ENCODE results near the gene PAQR8. TPM values are rescaled to one million over a fixed set of nuclear protein-coding genes. Genes with fewer than 3 reads are reported as not detected.

PAQR8 gene, protein sequence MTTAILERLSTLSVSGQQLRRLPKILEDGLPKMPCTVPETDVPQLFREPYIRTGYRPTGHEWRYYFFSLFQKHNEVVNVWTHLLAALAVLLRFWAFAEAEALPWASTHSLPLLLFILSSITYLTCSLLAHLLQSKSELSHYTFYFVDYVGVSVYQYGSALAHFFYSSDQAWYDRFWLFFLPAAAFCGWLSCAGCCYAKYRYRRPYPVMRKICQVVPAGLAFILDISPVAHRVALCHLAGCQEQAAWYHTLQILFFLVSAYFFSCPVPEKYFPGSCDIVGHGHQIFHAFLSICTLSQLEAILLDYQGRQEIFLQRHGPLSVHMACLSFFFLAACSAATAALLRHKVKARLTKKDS
- 17.6 and 21.2 TPM in 2 replicates for total RNA-seq (ENCODE audit: low replicate concordance)
- long read RNA-seq, full-length matches to known transcripts: 2 of 2 reads
- long read RNA-seq, partial matches to known transcripts: 0 of 2 reads
- long read RNA-seq, other reads (novel, unspliced or antisense): 0 of 2 reads

DNA sequence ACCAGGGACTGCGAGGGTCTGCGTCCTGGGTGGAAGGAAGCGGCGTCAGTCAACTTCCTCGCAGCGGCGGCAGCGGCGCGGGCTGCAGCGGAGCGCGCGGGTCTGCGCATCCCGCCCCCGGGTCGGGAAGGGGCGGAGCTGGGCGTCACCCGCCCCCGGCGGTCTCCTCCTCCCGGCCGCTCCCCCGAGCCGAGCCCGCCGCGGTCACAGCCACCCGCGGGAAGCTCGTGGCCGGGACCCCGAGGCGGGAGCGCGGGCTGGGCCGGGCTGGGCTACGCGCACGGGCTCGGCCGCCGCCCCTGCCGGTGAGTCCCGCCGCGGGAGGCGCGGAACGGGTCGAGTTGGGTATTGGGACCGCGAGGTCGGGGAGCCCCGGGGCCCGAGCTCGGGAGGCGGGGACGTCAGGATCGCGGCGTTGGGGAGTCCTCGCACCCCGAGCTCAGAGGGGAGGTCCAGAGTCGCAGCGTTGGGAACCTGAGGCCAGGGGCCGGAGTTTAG is at the start of gene PAQR8:
Gene PAQR8, plus strand, starts transcription at position 207 of the 498 bp plus-strand sequence. CDS start 41,063 bp downstream, outside the sequence.
- peak; percentile 83 for DNase-seq (ENCODE audit: extremely low spot score, unreplicated experiment)
- no peaks in the 10 kb centered on the region for H3K9me3 Mint-ChIP-seq

GRCh38 chr6:52312461-52312860 is 49.5 kb upstream of the PAQR8 start:
- no peaks in the 10 kb centered on the region for H3K9me3 Mint-ChIP-seq
- H3K27me3 Mint-ChIP-seq: no peaks in the 10 kb centered on the region
- H3K4me3 Mint-ChIP-seq: no peak overlapping the region
- DNase-seq (ENCODE audit: extremely low spot score, unreplicated experiment): no peak
- no peak overlapping the region for H3K27ac Mint-ChIP-seq
- H3K4me1 Mint-ChIP-seq (ENCODE audit: unreplicated experiment): peaks cover 22% of the 10 kb centered on the region
- TF ChIP-seq CTCF (conservative IDR thresholded peaks at IDR 0.05): no peak
- H3K36me3 Mint-ChIP-seq: no peaks in the 10 kb centered on the region

More for the DNA sequence above, at the start of gene PAQR8:
- Mint-ChIP-seq H3K36me3 (peaks cover 3% of the 10 kb centered on the region), H3K27ac (peak within 1 kb of the TSS; percentile 88), H3K27me3 (peaks cover 18% of the 10 kb centered on the region), H3K4me3 (peak within 1 kb of the TSS; percentile 99), H3K4me1 (ENCODE audit: unreplicated experiment) (peaks cover 38% of the 10 kb centered on the region)
- no peak for TF ChIP-seq CTCF (conservative IDR thresholded peaks at IDR 0.05)

DNA sequence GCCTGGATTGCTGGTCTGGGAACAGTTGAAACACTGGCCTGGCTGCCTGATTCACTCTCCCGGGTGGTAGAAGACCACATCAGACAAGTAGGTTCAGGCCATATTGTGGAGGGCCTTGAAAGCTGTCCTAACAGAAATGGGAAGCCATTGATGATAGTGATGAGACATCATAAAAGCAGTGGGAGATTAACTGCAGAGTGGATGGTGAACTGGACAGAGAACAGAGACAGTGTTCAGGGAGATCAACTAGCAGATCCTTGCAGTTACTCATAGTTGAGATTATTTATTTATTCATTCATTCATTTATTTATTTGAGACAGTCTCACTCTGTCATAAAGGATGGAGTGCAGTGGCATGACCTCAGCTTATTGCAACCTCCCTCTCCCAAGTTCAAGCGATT is 47.2 kb upstream of the PAQR8 start:
- Mint-ChIP-seq H3K27ac (no peak overlapping the region), H3K27me3 (no peaks in the 10 kb centered on the region), H3K4me3 (no peak overlapping the region), H3K9me3 (no peaks in the 10 kb centered on the region), H3K36me3 (no peaks in the 10 kb centered on the region), H3K4me1 (ENCODE audit: unreplicated experiment) (peaks cover 22% of the 10 kb centered on the region)
- no peak for DNase-seq (ENCODE audit: extremely low spot score, unreplicated experiment)
- TF ChIP-seq CTCF (conservative IDR thresholded peaks at IDR 0.05): no peak

DNA sequence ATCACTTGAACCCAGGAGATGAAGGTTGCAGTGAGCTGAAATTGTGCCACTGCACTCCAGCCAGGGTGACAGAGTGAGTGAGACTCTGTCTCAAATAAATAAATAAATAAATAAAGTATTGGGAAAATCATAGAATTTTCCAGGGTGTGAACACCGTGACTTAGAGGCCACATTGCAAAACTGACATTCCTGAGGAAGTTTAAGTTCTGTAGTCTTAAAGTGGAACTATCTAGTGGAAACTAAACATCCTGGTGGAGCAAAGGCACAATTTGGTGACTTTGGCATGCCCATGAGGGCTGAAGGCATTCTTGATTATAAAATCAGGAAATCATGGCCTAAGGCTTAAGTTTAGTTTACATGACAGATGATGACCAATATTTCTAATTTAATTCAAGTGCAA is 44.7 kb upstream of the PAQR8 start:
- DNase-seq (ENCODE audit: extremely low spot score, unreplicated experiment): no peak
- H3K36me3 Mint-ChIP-seq: no peaks in the 10 kb centered on the region
- H3K27me3 Mint-ChIP-seq: no peaks in the 10 kb centered on the region
- peaks cover 21% of the 10 kb centered on the region for H3K4me1 Mint-ChIP-seq (ENCODE audit: unreplicated experiment)
- H3K27ac Mint-ChIP-seq: no peak overlapping the region
- H3K9me3 Mint-ChIP-seq: no peaks in the 10 kb centered on the region
- H3K4me3 Mint-ChIP-seq: no peak overlapping the region
- no peak for TF ChIP-seq CTCF (conservative IDR thresholded peaks at IDR 0.05)

- TF ChIP-seq CTCF (conservative IDR thresholded peaks at IDR 0.05): no peak
- Mint-ChIP-seq H3K4me3 (no peak overlapping the region), H3K27me3 (no peaks in the 10 kb centered on the region), H3K27ac (no peak overlapping the region), H3K36me3 (no peaks in the 10 kb centered on the region), H3K4me1 (ENCODE audit: unreplicated experiment) (peaks cover 13% of the 10 kb centered on the region), H3K9me3 (no peaks in the 10 kb centered on the region)
- DNase-seq (ENCODE audit: extremely low spot score, unreplicated experiment): no peak
Measured at GRCh38 chr6:52317841-52318581, 43.9 kb upstream of the PAQR8 start.
